Measurements from ENCODE around the gene ZNF784. TPM values are rescaled to one million over a fixed set of nuclear protein-coding genes. Genes with fewer than 3 reads are reported as not detected.

The ZNF784 gene
- total and polyA plus RNA-seq, 10 of the 15 experiments (the other 5 are each of a cell fraction or from before 2014, with no cell fraction given), result 0.10 to 5.2 (median 1.8) TPM

DNA sequence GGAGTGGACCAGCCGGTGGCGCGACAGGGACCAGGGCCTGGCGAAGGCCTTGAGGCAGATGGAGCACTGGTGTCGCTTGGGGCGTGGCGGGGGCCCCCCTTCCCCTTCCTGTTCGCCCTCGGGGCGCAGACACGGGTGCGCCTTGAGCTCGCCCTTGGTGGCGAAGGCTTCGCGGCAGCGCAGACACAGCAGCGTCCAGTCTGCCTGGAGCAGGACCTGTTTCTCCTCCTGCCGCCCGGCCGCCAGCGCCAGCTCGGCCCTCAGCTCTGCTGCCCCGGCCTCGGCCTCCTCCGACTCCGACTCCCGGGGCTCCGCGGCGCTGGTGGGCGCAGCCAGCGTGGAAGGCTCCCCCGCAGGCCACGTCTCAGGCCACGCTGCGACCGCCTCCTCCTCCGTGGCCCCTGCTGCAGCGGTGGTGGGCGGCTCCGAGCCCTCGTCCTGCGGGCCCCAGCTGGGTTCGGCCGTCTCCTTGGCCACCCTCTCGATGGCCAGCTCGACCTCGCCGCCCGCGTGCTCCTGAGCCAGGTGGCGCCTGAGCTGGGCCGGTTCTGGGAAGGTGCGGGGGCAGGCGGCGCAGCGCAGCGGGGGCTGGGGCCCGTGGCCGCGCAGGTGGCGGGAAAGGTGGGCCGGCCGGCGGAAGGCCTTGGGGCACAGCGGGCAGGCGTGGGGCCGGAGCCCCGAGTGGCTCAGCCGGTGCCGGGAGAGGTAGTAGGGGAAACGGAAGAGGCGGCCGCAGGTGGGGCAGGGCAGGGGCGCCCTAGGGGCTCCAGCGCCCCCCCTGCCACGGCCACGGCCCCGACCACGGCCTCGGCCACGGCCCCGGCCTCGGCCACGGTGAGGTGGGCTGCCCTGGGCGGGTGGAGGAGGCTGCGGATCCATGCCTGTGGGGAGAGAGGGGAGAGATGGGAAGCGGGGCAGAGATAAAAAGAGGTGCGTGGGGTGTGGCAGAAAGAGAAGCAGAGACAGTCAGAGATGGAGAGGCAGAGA, 45.3 kb downstream of the ZNF784 start (continued):
- TF ChIP-seq, protein P1, sequence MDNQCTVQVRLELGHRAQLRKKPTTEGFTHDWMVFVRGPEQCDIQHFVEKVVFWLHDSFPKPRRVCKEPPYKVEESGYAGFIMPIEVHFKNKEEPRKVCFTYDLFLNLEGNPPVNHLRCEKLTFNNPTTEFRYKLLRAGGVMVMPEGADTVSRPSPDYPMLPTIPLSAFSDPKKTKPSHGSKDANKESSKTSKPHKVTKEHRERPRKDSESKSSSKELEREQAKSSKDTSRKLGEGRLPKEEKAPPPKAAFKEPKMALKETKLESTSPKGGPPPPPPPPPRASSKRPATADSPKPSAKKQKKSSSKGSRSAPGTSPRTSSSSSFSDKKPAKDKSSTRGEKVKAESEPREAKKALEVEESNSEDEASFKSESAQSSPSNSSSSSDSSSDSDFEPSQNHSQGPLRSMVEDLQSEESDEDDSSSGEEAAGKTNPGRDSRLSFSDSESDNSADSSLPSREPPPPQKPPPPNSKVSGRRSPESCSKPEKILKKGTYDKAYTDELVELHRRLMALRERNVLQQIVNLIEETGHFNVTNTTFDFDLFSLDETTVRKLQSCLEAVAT (IDR thresholded peaks at IDR 0.05), result no peak
- TF ChIP-seq, protein P2, sequence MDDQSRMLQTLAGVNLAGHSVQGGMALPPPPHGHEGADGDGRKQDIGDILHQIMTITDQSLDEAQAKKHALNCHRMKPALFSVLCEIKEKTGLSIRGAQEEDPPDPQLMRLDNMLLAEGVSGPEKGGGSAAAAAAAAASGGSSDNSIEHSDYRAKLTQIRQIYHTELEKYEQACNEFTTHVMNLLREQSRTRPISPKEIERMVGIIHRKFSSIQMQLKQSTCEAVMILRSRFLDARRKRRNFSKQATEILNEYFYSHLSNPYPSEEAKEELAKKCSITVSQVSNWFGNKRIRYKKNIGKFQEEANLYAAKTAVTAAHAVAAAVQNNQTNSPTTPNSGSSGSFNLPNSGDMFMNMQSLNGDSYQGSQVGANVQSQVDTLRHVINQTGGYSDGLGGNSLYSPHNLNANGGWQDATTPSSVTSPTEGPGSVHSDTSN (IDR thresholded peaks at IDR 0.05; ENCODE audit: insufficient replicate concordance, low read depth, low read length), result no peak
- TF ChIP-seq CHD1 (IDR thresholded peaks at IDR 0.05; ENCODE audit: low read depth, low read length) (no peak), SMC3 (IDR thresholded peaks at IDR 0.05; ENCODE audit: borderline replicate concordance, low read length) (no peak), EGR1 (IDR thresholded peaks at IDR 0.05; ENCODE audit: borderline replicate concordance in 1 of 2, low read depth in 2 of 2, low read length in 2 of 2) (no peak), EED (IDR thresholded peaks at IDR 0.05; ENCODE audit: low read depth) (no peak), POLR2AphosphoS5 (IDR thresholded peaks at IDR 0.05; ENCODE audit: low read length) (no peak)
- TF ChIP-seq, protein P3, sequence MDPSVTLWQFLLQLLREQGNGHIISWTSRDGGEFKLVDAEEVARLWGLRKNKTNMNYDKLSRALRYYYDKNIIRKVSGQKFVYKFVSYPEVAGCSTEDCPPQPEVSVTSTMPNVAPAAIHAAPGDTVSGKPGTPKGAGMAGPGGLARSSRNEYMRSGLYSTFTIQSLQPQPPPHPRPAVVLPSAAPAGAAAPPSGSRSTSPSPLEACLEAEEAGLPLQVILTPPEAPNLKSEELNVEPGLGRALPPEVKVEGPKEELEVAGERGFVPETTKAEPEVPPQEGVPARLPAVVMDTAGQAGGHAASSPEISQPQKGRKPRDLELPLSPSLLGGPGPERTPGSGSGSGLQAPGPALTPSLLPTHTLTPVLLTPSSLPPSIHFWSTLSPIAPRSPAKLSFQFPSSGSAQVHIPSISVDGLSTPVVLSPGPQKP (IDR thresholded peaks at IDR 0.05; ENCODE audit: low read depth, low read length), result no peak
- TF ChIP-seq, protein P4, sequence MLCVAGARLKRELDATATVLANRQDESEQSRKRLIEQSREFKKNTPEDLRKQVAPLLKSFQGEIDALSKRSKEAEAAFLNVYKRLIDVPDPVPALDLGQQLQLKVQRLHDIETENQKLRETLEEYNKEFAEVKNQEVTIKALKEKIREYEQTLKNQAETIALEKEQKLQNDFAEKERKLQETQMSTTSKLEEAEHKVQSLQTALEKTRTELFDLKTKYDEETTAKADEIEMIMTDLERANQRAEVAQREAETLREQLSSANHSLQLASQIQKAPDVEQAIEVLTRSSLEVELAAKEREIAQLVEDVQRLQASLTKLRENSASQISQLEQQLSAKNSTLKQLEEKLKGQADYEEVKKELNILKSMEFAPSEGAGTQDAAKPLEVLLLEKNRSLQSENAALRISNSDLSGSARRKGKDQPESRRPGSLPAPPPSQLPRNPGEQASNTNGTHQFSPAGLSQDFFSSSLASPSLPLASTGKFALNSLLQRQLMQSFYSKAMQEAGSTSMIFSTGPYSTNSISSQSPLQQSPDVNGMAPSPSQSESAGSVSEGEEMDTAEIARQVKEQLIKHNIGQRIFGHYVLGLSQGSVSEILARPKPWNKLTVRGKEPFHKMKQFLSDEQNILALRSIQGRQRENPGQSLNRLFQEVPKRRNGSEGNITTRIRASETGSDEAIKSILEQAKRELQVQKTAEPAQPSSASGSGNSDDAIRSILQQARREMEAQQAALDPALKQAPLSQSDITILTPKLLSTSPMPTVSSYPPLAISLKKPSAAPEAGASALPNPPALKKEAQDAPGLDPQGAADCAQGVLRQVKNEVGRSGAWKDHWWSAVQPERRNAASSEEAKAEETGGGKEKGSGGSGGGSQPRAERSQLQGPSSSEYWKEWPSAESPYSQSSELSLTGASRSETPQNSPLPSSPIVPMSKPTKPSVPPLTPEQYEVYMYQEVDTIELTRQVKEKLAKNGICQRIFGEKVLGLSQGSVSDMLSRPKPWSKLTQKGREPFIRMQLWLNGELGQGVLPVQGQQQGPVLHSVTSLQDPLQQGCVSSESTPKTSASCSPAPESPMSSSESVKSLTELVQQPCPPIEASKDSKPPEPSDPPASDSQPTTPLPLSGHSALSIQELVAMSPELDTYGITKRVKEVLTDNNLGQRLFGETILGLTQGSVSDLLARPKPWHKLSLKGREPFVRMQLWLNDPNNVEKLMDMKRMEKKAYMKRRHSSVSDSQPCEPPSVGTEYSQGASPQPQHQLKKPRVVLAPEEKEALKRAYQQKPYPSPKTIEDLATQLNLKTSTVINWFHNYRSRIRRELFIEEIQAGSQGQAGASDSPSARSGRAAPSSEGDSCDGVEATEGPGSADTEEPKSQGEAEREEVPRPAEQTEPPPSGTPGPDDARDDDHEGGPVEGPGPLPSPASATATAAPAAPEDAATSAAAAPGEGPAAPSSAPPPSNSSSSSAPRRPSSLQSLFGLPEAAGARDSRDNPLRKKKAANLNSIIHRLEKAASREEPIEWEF (IDR thresholded peaks at IDR 0.05; ENCODE audit: insufficient replicate concordance, low read depth, low read length), result no peak
